ENCODE data around the gene ZNF398. TPM values are rescaled to one million over a fixed set of nuclear protein-coding genes. Genes with fewer than 3 reads are reported as not detected.

Gene ZNF398
- total and polyA plus RNA-seq, 10 of the 15 experiments (the other 5 are each of a cell fraction or from before 2014, with no cell fraction given), result 2.3 to 15.3 (median 10.0) TPM

GRCh38 chr7:149136118-149136517 lies 11.1 kb upstream of the ZNF398 start (continued):
- TF ChIP-seq SUPT20H (IDR thresholded peaks at IDR 0.05; ENCODE audit: borderline replicate concordance, control insufficient read depth, low read depth, low read length) (no peak), SRF (IDR thresholded peaks at IDR 0.05; ENCODE audit: low read depth in 2 of 2, low read length in 2 of 2) (no peak), TAF1 (IDR thresholded peaks at IDR 0.05; ENCODE audit: borderline replicate concordance, low read depth, low read length) (no peak), CEBPB (IDR thresholded peaks at IDR 0.05; ENCODE audit: borderline replicate concordance in 1 of 2, low read depth in 2 of 2, low read length in 2 of 2) (no peak), MAX (IDR thresholded peaks at IDR 0.05; ENCODE audit: low read depth, low read length) (no peak)

GRCh38 chr7:149140831-149141230 lies 6.4 kb upstream of the ZNF398 start:
- DNase-seq (ENCODE audit: low read depth, low spot score), result no peak
- SMC1A ChIA-PET (ENCODE audit: uncharacterized antibody, unreplicated experiment), result no interaction called here
- POLR2A ChIA-PET, result interaction anchor here (0.6 kb wide), 1 partner anchor 53 kb away, joined by 5 read pairs; no protein-coding TSS in a partner anchor
- RAD21 ChIA-PET (ENCODE audit: unreplicated experiment), result no interaction called here
- Histone ChIP-seq H3K4me2 (ENCODE audit: control insufficient read depth, insufficient read depth) (no peak overlapping the region), H3K36me3 (ENCODE audit: control insufficient read depth in 2 of 2, insufficient read depth in 2 of 2, low read length in 1 of 2) (no peaks in the 10 kb centered on the region), H3K79me2 (ENCODE audit: control insufficient read depth, insufficient read depth, low read length) (peaks cover 9% of the 10 kb centered on the region), H3K9me3 (replicated peaks; ENCODE audit: control insufficient read depth, insufficient read depth, low read length) (no peaks in the 10 kb centered on the region), H3K9ac (ENCODE audit: control insufficient read depth, insufficient read depth, low read length) (no peak overlapping the region), H3K4me1 (ENCODE audit: control insufficient read depth, insufficient read depth, low read length) (peaks cover 5% of the 10 kb centered on the region), H3K4me3 (no peak overlapping the region), H3K27me3 (replicated peaks in 1 of 2; ENCODE audit: control insufficient read depth in 2 of 2, insufficient read depth in 2 of 2, low read length in 1 of 2) (no peaks in the 10 kb centered on the region), H3K27ac (ENCODE audit: control insufficient read depth, insufficient read depth) (no peak overlapping the region), H2AFZ (ENCODE audit: control insufficient read depth, low read depth, low read length) (no peak overlapping the region), H4K20me1 (ENCODE audit: control insufficient read depth, insufficient read depth) (no peaks in the 10 kb centered on the region)
- no peak for FAIRE-seq
- BruUV-seq (replicated peaks), result no TSS peak
- ATAC-seq, result no peak
- CTCF ChIA-PET, result no interaction called here
- WGBS (ENCODE audit: insufficient coverage, insufficient replicate concordance, low lambda C conversion rate, missing lambda C conversion rate), result 100% methylated on average over 3 of the region's 3 CpGs
- intact Hi-C loops (cut with micrococcal nuclease; ENCODE audit: unreplicated experiment) (loop anchor here (10.0 kb wide), 1 partner anchor 284 kb away; no protein-coding TSS in a partner anchor), in situ Hi-C loops (cut with MboI) (no loop called here)
- TF ChIP-seq BMI1 (IDR thresholded peaks at IDR 0.05; ENCODE audit: borderline replicate concordance), result no peak
- TF ChIP-seq CHD2 (IDR thresholded peaks at IDR 0.05; ENCODE audit: borderline replicate concordance, low read depth, low read length), result no peak
- TF ChIP-seq SMAD1 (IDR thresholded peaks at IDR 0.05; ENCODE audit: low read depth, partially characterized antibody), result no peak
- TF ChIP-seq ZBTB11 (CRISPR knock-in tag; IDR thresholded peaks at IDR 0.05), result no peak
- no peak for TF ChIP-seq MEF2A (IDR thresholded peaks at IDR 0.05; ENCODE audit: insufficient read depth, low read depth, low read length)
- no peak for TF ChIP-seq CTCF (IDR thresholded peaks at IDR 0.05 in 2 of 3, conservative IDR thresholded peaks at IDR 0.05 in 1 of 3; ENCODE audit: control insufficient read depth in 2 of 3, extremely low read depth in 1 of 3, insufficient read depth in 1 of 3, low read depth in 3 of 3, low read length in 3 of 3)
- no peak for TF ChIP-seq ATF7 (IDR thresholded peaks at IDR 0.05; ENCODE audit: low read depth)
- TF ChIP-seq YY1 (IDR thresholded peaks at IDR 0.05; ENCODE audit: low read depth, low read length), result no peak
- no peak for TF ChIP-seq STAT1 (conservative IDR thresholded peaks at IDR 0.05)
